Prostate gland (tissue), 2 donors: ENCODE data around the gene CHST11. TPM values are rescaled to one million over a fixed set of nuclear protein-coding genes. Genes with fewer than 3 reads are reported as not detected.

Experiments
- DNase-seq: peaks from one replicate; pipeline ENCODE4 v3.0.0-alpha.2; 2019; ENCODE audit warnings: low spot score
- H3K27ac ChIP-seq, 2 donors: fragments of 200-600 bp; sonication (generic); 2 replicates each; pipeline ENCODE4 v1.5.1; 2017 to 2019
- H3K27me3 ChIP-seq: fragments of 200-600 bp; sonication (generic); replicated peaks from 2 replicates; pipeline ENCODE4 v1.5.1; 2019; ENCODE audit not compliant: insufficient read depth
- H3K36me3 ChIP-seq, 2 donors: fragments of 200-600 bp; sonication (generic); 1 replicate in 1 of 2; 2 replicates in 1 of 2; pipeline versions ENCODE4 v1.5.1 to v1.8.1; 2017 to 2019
- H3K4me1 ChIP-seq: fragments of 200-600 bp; sonication (generic); replicated peaks from 2 replicates; pipeline ENCODE4 v1.5.1; 2019
- H3K4me3 ChIP-seq, 2 donors: fragments of 200-600 bp; sonication (generic); 2 replicates each; pipeline ENCODE4 v1.5.1; 2017 to 2019
- H3K9me3 ChIP-seq: fragments of 200-600 bp; sonication (generic); 2 replicates; pipeline ENCODE4 v1.5.1; 2017
- CTCF ChIP-seq, 4 experiments: fragments of 200-600 bp in 2 of 4; fragments of 450-650 bp in 2 of 4; sonication (generic) in 2 of 4; IDR thresholded peaks; 1 replicate in 3 of 4; 2 replicates in 1 of 4; pipeline ENCODE4 v1.5.1; 2016 to 2019; ENCODE audit warnings: antibody characterized with exemption in 4 of 4, mild to moderate bottlenecking in 2 of 4, moderate library complexity in 2 of 4
- POLR2A ChIP-seq: fragments of 450-650 bp; IDR thresholded peaks from one replicate; pipeline ENCODE4 v1.6.1; 2016; ENCODE audit warnings: antibody characterized with exemption, mild to moderate bottlenecking
- POLR2AphosphoS5 ChIP-seq: sonication (generic); formaldehyde crosslinking; IDR thresholded peaks from one replicate; pipeline ENCODE4 v1.6.1; 2017; ENCODE audit warnings: antibody characterized with exemption
- WGBS: methylation state at CpG from one replicate; pipeline ENCODE4 v1.1.5; 2018; 5-methylcytosine and 5-hydroxymethylcytosine counted together
- intact Hi-C: fragments of 100-400 bp; cut with DNase I; formaldehyde crosslinking; loops from one replicate; pipeline ENCODE4 v1.14.2; 2022
- total RNA-seq, 2 donors: library from RNA; depleted of rRNA; stranded (reverse); fragments of >200 nt; gene quantifications; one replicate each; pipeline ENCODE4 v1.1.0, GENCODE V29; 2016

The CHST11 gene
- total RNA-seq, 2 donors from 2014 or later: 10.4 to 25.4 TPM

GRCh38 chr12:104689635-104690034, 232.9 kb downstream of the CHST11 start:
- TF ChIP-seq CTCF (IDR thresholded peaks at IDR 0.05) (no peak), POLR2AphosphoS5 (no peak), POLR2A (no peak)
- intact Hi-C loops: no loop called here
- Histone ChIP-seq H3K27me3 (no peaks in the 10 kb centered on the region), H3K4me3 (no peak overlapping the region), H3K36me3 (no peaks in the 10 kb centered on the region), H3K4me1 (no peaks in the 10 kb centered on the region), H3K9me3 (no peaks in the 10 kb centered on the region), H3K27ac (no peak overlapping the region)
- DNase-seq: no peak
- WGBS: 88% methylated on average over 4 of the region's 4 CpGs

GRCh38 chr12:104691721-104692556, 235.2 kb downstream of the CHST11 start:
- intact Hi-C loops: no loop called here
- no peaks in the 10 kb centered on the region for H3K9me3 ChIP-seq
- TF ChIP-seq POLR2A (no peak), POLR2AphosphoS5 (no peak), CTCF (IDR thresholded peaks at IDR 0.05) (no peak)
- H3K27ac ChIP-seq: no peak overlapping the region
- no peaks in the 10 kb centered on the region for H3K27me3 ChIP-seq
- H3K4me3 ChIP-seq: no peak overlapping the region
- WGBS: 88% methylated on average over 19 of the region's 19 CpGs
- no peak for DNase-seq
- no peaks in the 10 kb centered on the region for H3K4me1 ChIP-seq
- H3K36me3 ChIP-seq: no peaks in the 10 kb centered on the region

- DNase-seq: no peak
- Histone ChIP-seq H3K4me1 (no peaks in the 10 kb centered on the region), H3K4me3 (no peak overlapping the region), H3K27ac (no peak overlapping the region), H3K9me3 (no peaks in the 10 kb centered on the region), H3K36me3 (no peaks in the 10 kb centered on the region), H3K27me3 (no peaks in the 10 kb centered on the region)
- no peak for TF ChIP-seq POLR2AphosphoS5
- no peak for TF ChIP-seq CTCF (IDR thresholded peaks at IDR 0.05)
- no peak for TF ChIP-seq POLR2A
- intact Hi-C loops: no loop called here
- WGBS: 94% methylated on average over 4 of the region's 4 CpGs
These were observed 235.9 kb downstream of the CHST11 start for GRCh38 chr12:104692557-104693218.

- H3K27ac ChIP-seq: no peak overlapping the region
- WGBS: 94% methylated on average over 3 of the region's 3 CpGs
- TF ChIP-seq POLR2A (no peak), POLR2AphosphoS5 (no peak), CTCF (IDR thresholded peaks at IDR 0.05) (no peak)
These were observed 236.7 kb downstream of the CHST11 start for GRCh38 chr12:104693493-104693892.

More at GRCh38 chr12:104693493-104693892, 236.7 kb downstream of the CHST11 start:
- Histone ChIP-seq H3K27me3 (no peaks in the 10 kb centered on the region), H3K36me3 (no peaks in the 10 kb centered on the region), H3K4me3 (no peak overlapping the region), H3K4me1 (no peaks in the 10 kb centered on the region), H3K9me3 (no peaks in the 10 kb centered on the region)
- no peak for DNase-seq
- intact Hi-C loops: no loop called here
